ENCODE measurements around the gene SCAMP5.

SCAMP5 gene

DNA sequence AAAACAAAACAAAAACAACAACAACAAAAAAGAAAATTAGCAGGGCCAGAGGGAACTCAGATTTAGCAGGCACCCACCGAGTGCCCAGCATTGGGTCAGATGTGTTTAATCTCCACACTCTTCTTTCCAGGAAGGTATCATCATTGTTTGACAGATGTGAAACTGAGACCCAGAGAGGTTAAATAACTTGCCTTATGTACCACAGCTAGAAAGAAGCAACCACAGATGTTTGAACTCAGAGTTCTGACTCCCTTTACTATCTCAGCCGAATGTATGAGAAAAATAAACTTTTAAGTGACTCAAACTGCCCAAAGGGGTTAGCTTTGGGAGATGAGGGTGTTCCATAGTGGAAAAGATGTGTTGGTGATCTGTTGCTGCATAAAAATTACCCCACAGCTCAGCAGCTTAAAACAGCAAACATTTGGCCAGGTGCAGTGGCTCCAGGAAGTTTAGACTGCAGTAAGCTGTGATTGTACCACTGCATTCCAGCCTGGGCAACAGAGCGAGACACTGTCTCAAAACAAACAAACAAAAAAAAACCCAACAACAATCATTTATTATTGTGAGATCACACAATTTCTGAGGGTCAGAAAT is 34.3 kb upstream of the SCAMP5 start:
- TF ChIP-seq, protein P1, sequence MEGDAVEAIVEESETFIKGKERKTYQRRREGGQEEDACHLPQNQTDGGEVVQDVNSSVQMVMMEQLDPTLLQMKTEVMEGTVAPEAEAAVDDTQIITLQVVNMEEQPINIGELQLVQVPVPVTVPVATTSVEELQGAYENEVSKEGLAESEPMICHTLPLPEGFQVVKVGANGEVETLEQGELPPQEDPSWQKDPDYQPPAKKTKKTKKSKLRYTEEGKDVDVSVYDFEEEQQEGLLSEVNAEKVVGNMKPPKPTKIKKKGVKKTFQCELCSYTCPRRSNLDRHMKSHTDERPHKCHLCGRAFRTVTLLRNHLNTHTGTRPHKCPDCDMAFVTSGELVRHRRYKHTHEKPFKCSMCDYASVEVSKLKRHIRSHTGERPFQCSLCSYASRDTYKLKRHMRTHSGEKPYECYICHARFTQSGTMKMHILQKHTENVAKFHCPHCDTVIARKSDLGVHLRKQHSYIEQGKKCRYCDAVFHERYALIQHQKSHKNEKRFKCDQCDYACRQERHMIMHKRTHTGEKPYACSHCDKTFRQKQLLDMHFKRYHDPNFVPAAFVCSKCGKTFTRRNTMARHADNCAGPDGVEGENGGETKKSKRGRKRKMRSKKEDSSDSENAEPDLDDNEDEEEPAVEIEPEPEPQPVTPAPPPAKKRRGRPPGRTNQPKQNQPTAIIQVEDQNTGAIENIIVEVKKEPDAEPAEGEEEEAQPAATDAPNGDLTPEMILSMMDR (IDR thresholded peaks at IDR 0.05; ENCODE audit: extremely low read depth, insufficient read depth, missing control alignments): no peak
- in situ Hi-C loops (cut with MboI; ENCODE audit: low pct_unique_long_range_greater_than_20kb, low sequenced_read_pairs, unreplicated experiment): no loop called here
- no peak for DNase-seq (ENCODE audit: low spot score)

DNA sequence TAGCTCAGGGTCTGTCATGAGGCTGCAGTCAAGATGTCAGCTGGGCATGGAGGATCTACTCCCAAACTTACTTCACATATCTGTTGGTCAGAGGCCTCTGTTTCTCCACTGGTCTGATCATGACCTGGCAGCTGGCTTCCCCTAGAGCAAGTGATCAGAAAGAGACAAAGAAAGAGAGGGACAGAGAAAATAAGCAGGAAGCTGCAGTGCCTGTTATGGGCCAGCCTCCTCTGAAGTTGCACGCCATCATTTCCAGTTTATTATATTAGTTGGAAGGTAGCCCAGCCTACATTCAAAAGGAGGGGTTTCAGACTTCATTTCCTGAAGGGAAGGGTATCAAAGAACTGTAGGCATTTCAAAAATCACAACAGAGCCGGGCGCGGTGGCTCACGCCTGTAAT is 33.7 kb upstream of the SCAMP5 start:
- TF ChIP-seq, protein P1 (IDR thresholded peaks at IDR 0.05; ENCODE audit: extremely low read depth, insufficient read depth, missing control alignments): no peak
- in situ Hi-C loops (cut with MboI; ENCODE audit: low pct_unique_long_range_greater_than_20kb, low sequenced_read_pairs, unreplicated experiment): no loop called here
- DNase-seq (ENCODE audit: low spot score): no peak

DNA sequence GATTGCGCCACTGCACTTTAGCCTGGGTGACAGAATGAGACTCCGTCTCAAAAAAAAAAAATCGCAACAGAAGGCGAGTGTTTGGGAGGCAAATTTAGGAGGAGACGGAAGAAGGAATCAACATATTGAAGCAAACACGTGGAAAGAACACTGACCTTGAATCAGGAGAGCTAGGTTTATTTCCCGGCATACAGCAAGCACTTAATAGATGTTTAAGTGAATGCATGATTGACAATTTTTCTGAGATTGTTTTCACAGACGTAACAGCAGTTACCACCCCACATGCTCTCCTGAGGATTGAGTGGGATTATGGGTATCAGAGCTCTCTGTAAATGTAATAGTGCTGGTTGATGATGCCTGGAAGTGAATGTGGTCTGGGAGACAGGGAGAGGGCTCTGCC is 33.1 kb upstream of the SCAMP5 start:
- TF ChIP-seq, protein P1 (IDR thresholded peaks at IDR 0.05; ENCODE audit: extremely low read depth, insufficient read depth, missing control alignments): no peak

DNA sequence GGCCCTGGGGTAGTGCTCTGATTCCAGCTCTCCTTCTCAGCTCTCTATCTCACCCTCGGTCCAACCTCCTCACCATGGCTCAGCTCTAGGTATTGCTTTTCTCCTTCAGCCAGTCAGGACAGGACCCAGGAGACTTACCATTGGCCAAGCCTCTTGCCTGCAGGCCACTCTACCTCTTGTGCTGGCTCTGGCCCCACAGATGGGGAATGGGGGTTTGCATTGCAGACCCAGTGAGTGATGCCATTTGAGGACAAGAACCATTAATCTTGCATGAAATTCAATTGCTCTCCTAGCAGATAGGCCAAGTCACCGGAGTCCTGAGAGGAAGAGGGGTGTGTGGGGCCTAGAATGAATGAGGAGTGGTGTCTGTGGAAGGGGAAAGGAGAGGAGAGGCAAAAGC is 32.7 kb upstream of the SCAMP5 start:
- no peak for DNase-seq (ENCODE audit: low spot score)
- TF ChIP-seq, protein P1 (IDR thresholded peaks at IDR 0.05; ENCODE audit: extremely low read depth, insufficient read depth, missing control alignments): no peak
- in situ Hi-C loops (cut with MboI; ENCODE audit: low pct_unique_long_range_greater_than_20kb, low sequenced_read_pairs, unreplicated experiment): no loop called here

More for the DNA sequence above, 33.1 kb upstream of the SCAMP5 start:
- in situ Hi-C loops (cut with MboI; ENCODE audit: low pct_unique_long_range_greater_than_20kb, low sequenced_read_pairs, unreplicated experiment): no loop called here
- DNase-seq (ENCODE audit: low spot score): no peak

DNA sequence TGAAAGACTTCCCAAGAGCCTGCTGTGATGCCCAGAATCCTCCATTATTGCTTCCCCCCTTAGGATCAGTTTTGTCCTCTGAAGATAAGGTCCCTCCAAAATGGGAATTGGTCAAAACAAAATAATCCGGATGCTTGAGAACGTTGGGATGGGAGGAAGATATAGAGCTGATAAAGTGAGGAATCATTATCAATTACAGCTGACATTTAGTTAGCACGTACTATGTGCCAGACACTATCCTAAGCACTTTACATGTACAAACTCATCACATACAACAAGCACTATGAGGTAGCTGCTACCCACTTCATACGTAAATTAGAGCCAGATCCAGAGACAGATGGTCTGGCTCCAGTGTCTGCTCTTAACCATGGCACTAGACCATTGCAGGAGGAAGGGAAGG is 32.1 kb upstream of the SCAMP5 start:
- TF ChIP-seq, protein P1 (IDR thresholded peaks at IDR 0.05; ENCODE audit: extremely low read depth, insufficient read depth, missing control alignments): no peak
- in situ Hi-C loops (cut with MboI; ENCODE audit: low pct_unique_long_range_greater_than_20kb, low sequenced_read_pairs, unreplicated experiment): no loop called here
- no peak for DNase-seq (ENCODE audit: low spot score)

DNA sequence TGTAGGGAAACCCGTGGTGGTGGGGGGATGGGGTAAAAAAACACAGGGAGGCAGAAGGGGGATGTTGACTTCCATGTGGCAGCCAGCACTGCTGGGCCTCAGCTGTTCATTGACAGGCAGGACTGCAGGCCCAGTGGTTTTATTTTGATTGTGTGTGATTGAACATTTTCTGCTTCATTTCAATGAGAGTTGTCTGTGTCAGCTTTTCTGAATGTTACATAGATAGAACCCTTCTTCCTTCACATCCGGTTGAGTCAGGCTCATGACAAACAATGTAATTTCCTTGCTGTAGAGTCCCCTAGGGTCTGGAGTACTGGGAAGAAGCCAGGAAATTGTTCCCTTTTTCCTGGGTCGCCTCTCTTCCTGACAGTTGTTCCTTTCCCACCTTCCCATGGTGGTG is 30.6 kb upstream of the SCAMP5 start:
- DNase-seq (ENCODE audit: low spot score): no peak
- in situ Hi-C loops (cut with MboI; ENCODE audit: low pct_unique_long_range_greater_than_20kb, low sequenced_read_pairs, unreplicated experiment): no loop called here
- TF ChIP-seq, protein P1 (IDR thresholded peaks at IDR 0.05; ENCODE audit: extremely low read depth, insufficient read depth, missing control alignments): no peak
